ENCODE results near the gene PRMT7.

Gene PRMT7

DNA sequence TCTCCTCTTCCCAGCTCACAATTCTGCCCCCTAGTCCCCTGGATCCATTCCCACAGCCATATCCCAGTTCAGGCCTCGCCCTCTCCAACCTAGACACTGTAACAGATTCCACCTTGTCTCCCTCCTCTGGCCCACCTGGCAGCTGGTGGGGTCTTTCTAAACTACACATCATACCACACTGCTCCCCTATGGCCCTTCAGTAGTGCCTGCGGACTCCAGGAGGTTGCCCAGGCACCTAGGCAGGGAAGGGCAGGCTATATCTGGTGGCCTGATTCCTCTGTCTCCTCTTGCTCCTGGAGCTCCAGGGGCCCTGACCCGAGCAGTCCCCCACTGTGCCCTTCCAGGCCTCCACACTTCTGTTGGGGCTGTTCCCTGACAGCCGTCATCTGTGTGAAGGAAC lies 73.0 kb downstream of the PRMT7 start:
- TF ChIP-seq, protein P1, sequence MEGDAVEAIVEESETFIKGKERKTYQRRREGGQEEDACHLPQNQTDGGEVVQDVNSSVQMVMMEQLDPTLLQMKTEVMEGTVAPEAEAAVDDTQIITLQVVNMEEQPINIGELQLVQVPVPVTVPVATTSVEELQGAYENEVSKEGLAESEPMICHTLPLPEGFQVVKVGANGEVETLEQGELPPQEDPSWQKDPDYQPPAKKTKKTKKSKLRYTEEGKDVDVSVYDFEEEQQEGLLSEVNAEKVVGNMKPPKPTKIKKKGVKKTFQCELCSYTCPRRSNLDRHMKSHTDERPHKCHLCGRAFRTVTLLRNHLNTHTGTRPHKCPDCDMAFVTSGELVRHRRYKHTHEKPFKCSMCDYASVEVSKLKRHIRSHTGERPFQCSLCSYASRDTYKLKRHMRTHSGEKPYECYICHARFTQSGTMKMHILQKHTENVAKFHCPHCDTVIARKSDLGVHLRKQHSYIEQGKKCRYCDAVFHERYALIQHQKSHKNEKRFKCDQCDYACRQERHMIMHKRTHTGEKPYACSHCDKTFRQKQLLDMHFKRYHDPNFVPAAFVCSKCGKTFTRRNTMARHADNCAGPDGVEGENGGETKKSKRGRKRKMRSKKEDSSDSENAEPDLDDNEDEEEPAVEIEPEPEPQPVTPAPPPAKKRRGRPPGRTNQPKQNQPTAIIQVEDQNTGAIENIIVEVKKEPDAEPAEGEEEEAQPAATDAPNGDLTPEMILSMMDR (IDR thresholded peaks at IDR 0.05; ENCODE audit: insufficient read depth, low read depth, low read length, missing control alignments): no peak
- no peak for DNase-seq (ENCODE audit: low read depth)
- no peak overlapping the region for H3K4me3 ChIP-seq (ENCODE audit: low read length)

- TF ChIP-seq, protein P1 (IDR thresholded peaks at IDR 0.05; ENCODE audit: insufficient read depth, low read depth, low read length, missing control alignments): no peak
- no peak for DNase-seq (ENCODE audit: low read depth)
Observed at GRCh38 chr16:68384288-68385161, 73.7 kb downstream of the PRMT7 start.

DNA sequence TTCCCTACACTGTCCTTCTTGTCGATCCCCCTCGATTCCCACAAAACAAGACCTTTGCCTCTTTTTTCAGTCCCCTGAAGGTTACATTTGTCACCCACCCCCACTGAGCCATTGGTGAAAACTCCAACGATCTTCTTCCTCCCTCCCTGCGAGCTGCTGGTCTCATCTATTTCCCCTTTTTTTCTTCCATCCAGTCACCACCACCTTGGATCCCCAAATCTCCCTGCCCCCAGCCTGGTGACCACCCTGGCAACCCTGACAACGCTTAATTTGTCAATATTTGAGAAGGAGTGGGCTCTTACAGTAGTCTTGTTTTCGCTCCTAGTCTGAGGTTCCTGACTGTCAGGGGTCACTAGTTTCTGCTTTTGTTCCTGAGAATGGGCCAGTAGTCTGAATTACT lies 74.6 kb downstream of the PRMT7 start:
- no peak for DNase-seq (ENCODE audit: low read depth)
- TF ChIP-seq, protein P1 (IDR thresholded peaks at IDR 0.05; ENCODE audit: insufficient read depth, low read depth, low read length, missing control alignments): no peak

More at GRCh38 chr16:68384288-68385161, 73.7 kb downstream of the PRMT7 start:
- no peak overlapping the region for H3K4me3 ChIP-seq (ENCODE audit: low read length)

DNA sequence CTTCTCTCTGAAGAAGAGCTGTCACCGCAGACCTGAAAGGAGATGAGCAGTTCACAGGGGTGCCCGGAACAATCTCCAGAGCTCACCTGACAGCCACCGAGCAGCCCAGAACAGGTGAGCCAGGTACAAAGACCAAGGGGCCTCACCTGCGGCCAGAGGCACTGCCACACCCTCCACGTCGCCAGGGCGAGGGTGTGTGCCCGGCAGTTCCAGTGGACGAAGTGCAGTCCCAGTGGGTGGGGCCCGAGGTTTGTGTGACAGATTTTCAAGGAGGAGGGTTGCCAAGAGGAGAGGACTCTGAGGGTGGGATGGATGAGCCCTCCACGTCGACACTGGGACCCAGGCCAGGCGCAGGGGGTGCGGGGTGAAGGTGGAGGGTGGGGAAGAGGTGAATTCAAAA lies 75.8 kb downstream of the PRMT7 start:
- TF ChIP-seq, protein P1 (IDR thresholded peaks at IDR 0.05; ENCODE audit: insufficient read depth, low read depth, low read length, missing control alignments): no peak
- no peak for DNase-seq (ENCODE audit: low read depth)
- H3K4me3 ChIP-seq (ENCODE audit: low read length): no peak overlapping the region

More for the DNA sequence above, 74.6 kb downstream of the PRMT7 start:
- H3K4me3 ChIP-seq (ENCODE audit: low read length): no peak overlapping the region

GRCh38 chr16:68387301-68387700 lies 76.5 kb downstream of the PRMT7 start:
- TF ChIP-seq, protein P1 (IDR thresholded peaks at IDR 0.05; ENCODE audit: insufficient read depth, low read depth, low read length, missing control alignments): no peak
- DNase-seq (ENCODE audit: low read depth): no peak
- no peak overlapping the region for H3K4me3 ChIP-seq (ENCODE audit: low read length)

DNA sequence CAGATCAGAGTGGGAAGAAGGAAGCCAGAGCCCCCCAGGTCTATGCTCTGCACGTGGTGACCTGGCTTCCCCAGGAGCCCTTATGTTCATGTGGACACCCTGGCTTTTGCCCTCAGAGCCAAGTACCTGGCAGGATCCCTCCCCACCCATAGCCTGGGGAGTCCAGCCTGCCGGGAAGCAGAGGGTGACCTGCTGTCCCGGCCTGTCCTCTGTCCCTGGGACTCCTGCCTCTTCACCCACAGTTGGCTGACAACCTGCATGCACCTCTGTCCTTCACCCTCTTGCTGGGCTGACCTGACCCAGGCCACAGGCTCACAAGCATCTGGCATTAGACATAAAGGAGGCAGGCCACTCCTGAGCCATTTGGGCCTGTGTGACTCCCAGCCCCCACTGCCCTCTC lies 77.3 kb downstream of the PRMT7 start:
- DNase-seq (ENCODE audit: low read depth): no peak
- H3K4me3 ChIP-seq (ENCODE audit: low read length): no peak overlapping the region
- TF ChIP-seq, protein P1 (IDR thresholded peaks at IDR 0.05; ENCODE audit: insufficient read depth, low read depth, low read length, missing control alignments): no peak

- no peak overlapping the region for H3K4me3 ChIP-seq (ENCODE audit: low read length)
- DNase-seq (ENCODE audit: low read depth): no peak
- TF ChIP-seq, protein P1 (IDR thresholded peaks at IDR 0.05; ENCODE audit: insufficient read depth, low read depth, low read length, missing control alignments): no peak
Observed at GRCh38 chr16:68389006-68389405, 78.2 kb downstream of the PRMT7 start.

Data from epithelial cell of esophagus (primary cell).